Natural killer cell treated with Interleukin-12 subunit alpha and Interleukin-12 subunit beta and Interleukin-15 and Interleukin-18, amount 100 ng/mL, for 72 hours (primary cell): Measurements from ENCODE around the gene SYNM. TPM values are rescaled to one million over a fixed set of nuclear protein-coding genes. Genes with fewer than 3 reads are reported as not detected.
A peak's percentile ranks its signal among the peaks of the same experiment; 100 is the strongest.

Experiments
- ATAC-seq, 2 donors: fragments of 150-1000 bp; cut with Tn5 transposase in 1 of 2; sonication (Bioruptor Pico), chemical (Tn5 transposase) in 1 of 2; 2 replicates each; pipeline ENCODE4 v1.10.0; 2021
- DNase-seq: peaks from one replicate; pipeline ENCODE4 v3.0.0; 2022; ENCODE audit warnings: low spot score
- H3K27ac Mint-ChIP-seq, 2 donors: 1 replicate in 1 of 2; 2 replicates in 1 of 2; pipeline ENCODE4 v1.8.0; 2022; ENCODE audit warnings: mixed read lengths in 2 of 2, mild to moderate bottlenecking in 1 of 2, moderate library complexity in 1 of 2
- H3K27me3 Mint-ChIP-seq, 2 donors: 1 replicate in 1 of 2; 2 replicates in 1 of 2; pipeline ENCODE4 v1.8.0; 2022; ENCODE audit warnings: mixed read lengths in 2 of 2
- H3K36me3 Mint-ChIP-seq: one replicate; pipeline ENCODE4 v1.8.0; 2022; ENCODE audit warnings: mixed read lengths
- H3K4me1 Mint-ChIP-seq, 2 donors: 1 replicate in 1 of 2; 2 replicates in 1 of 2; pipeline ENCODE4 v1.8.0; 2022; ENCODE audit warnings: low read depth in 2 of 2, mixed read lengths in 2 of 2, mild to moderate bottlenecking in 1 of 2
- H3K4me3 Mint-ChIP-seq: one replicate; pipeline ENCODE4 v1.8.0; 2022; ENCODE audit warnings: mixed read lengths
- H3K9me3 Mint-ChIP-seq: 2 replicates; pipeline ENCODE4 v1.8.0; 2022; ENCODE audit warnings: mixed read lengths
- total RNA-seq, 2 donors: library from RNA; stranded (reverse); gene quantifications; one replicate each; pipeline ENCODE4 v1.2.3, GENCODE V29; 2022

The SYNM gene
- total RNA-seq, 2 donors from 2014 or later = 0.20 to 0.26 TPM

DNA sequence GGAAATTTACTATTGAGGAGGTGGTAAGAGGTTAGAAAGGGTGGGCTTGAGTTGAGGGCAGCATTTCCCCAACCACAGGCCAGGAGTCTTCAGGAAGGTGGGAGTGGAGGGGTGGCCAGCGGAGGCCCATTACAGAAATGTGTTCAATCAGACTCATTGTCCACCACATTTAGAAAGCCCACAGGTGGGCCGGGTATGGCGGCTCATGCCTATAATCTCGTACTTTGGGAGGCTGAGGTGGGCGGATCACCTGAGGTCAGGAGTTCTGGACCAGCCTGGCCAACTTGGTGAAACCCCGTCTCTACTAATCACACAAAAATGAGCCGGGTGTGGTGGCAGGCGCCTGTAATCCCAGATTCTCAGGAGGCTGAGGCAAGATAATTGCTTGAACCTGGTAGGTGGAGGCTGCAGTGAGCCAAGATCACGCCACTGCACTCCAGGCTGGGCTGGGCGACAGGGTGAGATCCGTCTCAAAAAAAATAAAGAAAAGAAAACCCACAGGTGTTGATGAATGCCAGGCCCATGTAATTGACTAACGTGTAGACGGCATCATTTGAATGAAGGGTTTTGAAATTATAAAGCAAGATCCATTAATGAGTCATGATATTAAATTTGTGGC, 12.2 kb upstream of the SYNM start:
- DNase-seq (no peak), ATAC-seq (no peak)
- Mint-ChIP-seq H3K36me3 (no peaks in the 10 kb centered on the region), H3K27me3 (peaks cover 22 to 28% of the 10 kb centered on the region in 2 donors), H3K9me3 (no peaks in the 10 kb centered on the region), H3K4me1 (peaks cover 0 to 6% of the 10 kb centered on the region in 2 donors), H3K27ac (no peak overlapping the region), H3K4me3 (no peak overlapping the region)

GRCh38 chr15:99095626-99096025, 9.3 kb upstream of the SYNM start:
- no peak overlapping the region for H3K4me3 Mint-ChIP-seq
- DNase-seq = no peak
- no peaks in the 10 kb centered on the region for H3K36me3 Mint-ChIP-seq
- no peak for ATAC-seq
- H3K27ac Mint-ChIP-seq = no peak overlapping the region
- no peaks in the 10 kb centered on the region for H3K4me1 Mint-ChIP-seq
- peaks cover 15 to 22% of the 10 kb centered on the region in 2 donors for H3K27me3 Mint-ChIP-seq
- no peaks in the 10 kb centered on the region for H3K9me3 Mint-ChIP-seq

- no peak overlapping the region for H3K4me3 Mint-ChIP-seq
- H3K9me3 Mint-ChIP-seq = no peaks in the 10 kb centered on the region
- H3K27me3 Mint-ChIP-seq = peaks cover 15 to 22% of the 10 kb centered on the region in 2 donors
- no peak for DNase-seq
- no peak overlapping the region for H3K27ac Mint-ChIP-seq
- peak in 1 of 2 donors; percentile 17 for ATAC-seq
- no peaks in the 10 kb centered on the region for H3K36me3 Mint-ChIP-seq
- H3K4me1 Mint-ChIP-seq = no peaks in the 10 kb centered on the region
Measured at GRCh38 chr15:99096173-99096893, 8.5 kb upstream of the SYNM start.

DNA sequence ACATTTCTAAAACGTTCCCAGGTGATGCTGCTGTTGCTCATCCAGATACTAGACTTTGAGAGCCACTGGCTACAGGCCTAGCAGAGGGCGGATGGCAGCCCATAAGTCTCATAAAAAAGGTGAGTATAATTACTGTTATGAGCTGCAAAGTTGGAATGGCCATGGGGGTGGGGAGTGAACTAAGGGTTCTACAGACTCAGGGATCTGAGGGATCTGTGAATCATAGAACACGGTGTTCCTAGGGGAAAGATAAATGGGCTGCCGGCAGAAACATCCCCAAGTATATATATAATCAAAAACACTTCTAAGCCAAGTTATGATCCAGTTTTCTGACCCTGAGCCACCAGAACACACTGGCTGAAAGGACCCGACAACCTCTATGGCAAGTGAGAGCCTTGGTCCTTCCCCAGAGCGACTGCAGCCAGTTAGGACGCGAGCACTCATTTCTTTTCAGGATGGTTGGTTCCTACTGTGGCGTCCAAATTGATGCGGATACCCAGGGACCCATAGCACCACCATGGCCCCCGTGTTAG, 7.9 kb upstream of the SYNM start:
- no peak overlapping the region for H3K4me3 Mint-ChIP-seq
- H3K4me1 Mint-ChIP-seq = no peaks in the 10 kb centered on the region
- H3K36me3 Mint-ChIP-seq = no peaks in the 10 kb centered on the region
- DNase-seq = no peak
- no peak overlapping the region for H3K27ac Mint-ChIP-seq
- H3K9me3 Mint-ChIP-seq = no peaks in the 10 kb centered on the region
- peaks cover 22 to 27% of the 10 kb centered on the region in 2 donors for H3K27me3 Mint-ChIP-seq
- no peak for ATAC-seq

- H3K27me3 Mint-ChIP-seq = peaks cover 29 to 32% of the 10 kb centered on the region in 2 donors
Measured at GRCh38 chr15:99097441-99098410, 7.2 kb upstream of the SYNM start.

GRCh38 chr15:99098426-99098825, 6.5 kb upstream of the SYNM start:
- H3K36me3 Mint-ChIP-seq = no peaks in the 10 kb centered on the region
- H3K27ac Mint-ChIP-seq = no peak overlapping the region
- peaks cover 32 to 33% of the 10 kb centered on the region in 2 donors for H3K27me3 Mint-ChIP-seq
- no peaks in the 10 kb centered on the region for H3K9me3 Mint-ChIP-seq
- no peaks in the 10 kb centered on the region for H3K4me1 Mint-ChIP-seq
- H3K4me3 Mint-ChIP-seq = no peak overlapping the region
- DNase-seq = no peak
- no peak for ATAC-seq

More at GRCh38 chr15:99097441-99098410, 7.2 kb upstream of the SYNM start:
- DNase-seq (no peak), ATAC-seq (no peak)
- Mint-ChIP-seq H3K27ac (no peak overlapping the region), H3K36me3 (no peaks in the 10 kb centered on the region), H3K9me3 (no peaks in the 10 kb centered on the region), H3K4me1 (no peaks in the 10 kb centered on the region), H3K4me3 (no peak overlapping the region)

DNA sequence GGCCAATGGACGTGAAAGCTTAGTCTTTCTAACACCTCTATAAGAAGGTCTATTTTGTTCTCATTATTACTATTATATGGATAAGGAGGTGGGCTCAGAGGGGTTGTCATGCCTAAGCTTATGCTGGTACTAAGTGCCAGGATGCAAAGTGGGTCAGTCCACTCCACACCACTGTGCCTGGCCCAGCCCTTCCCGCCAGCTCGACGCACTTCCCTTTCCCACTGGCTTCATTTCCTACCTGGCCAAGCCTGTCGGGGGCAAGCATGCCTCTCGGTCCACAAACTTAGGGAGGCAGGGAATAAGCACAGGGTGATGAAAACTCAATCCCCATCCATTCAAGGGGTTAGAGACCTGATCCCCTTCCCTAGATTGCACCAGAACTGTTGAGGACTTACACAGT, 5.9 kb upstream of the SYNM start:
- Mint-ChIP-seq H3K4me1 (no peaks in the 10 kb centered on the region), H3K4me3 (no peak overlapping the region), H3K27ac (no peak overlapping the region), H3K27me3 (peaks cover 36% of the 10 kb centered on the region in 2 donors), H3K9me3 (no peaks in the 10 kb centered on the region), H3K36me3 (no peaks in the 10 kb centered on the region)
- DNase-seq (no peak), ATAC-seq (no peak)

DNA sequence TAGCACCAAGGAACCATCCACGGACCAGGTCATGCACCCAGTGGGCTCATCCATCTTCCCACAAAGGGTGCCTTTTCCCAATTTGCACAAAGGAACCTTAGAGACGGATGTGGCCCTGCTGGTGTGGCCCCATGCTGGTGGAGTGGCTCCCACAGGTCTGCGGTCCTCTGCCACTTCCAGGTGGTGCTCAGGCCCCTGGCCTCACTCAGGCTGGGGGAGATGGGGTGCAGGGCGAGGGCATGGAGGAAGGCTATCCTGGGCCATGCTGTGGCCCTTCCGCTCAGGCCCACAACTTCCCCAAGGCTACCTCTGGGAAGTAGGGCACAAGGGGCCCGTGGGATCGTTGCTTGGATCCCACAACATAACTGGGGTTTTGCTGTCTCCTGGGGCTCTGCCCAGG, 5.2 kb upstream of the SYNM start:
- H3K4me1 Mint-ChIP-seq = no peaks in the 10 kb centered on the region
- H3K4me3 Mint-ChIP-seq = no peak overlapping the region
- no peak overlapping the region for H3K27ac Mint-ChIP-seq
- H3K9me3 Mint-ChIP-seq = no peaks in the 10 kb centered on the region
- peaks cover 30 to 31% of the 10 kb centered on the region in 2 donors for H3K27me3 Mint-ChIP-seq
- ATAC-seq (no peak), DNase-seq (no peak)
- H3K36me3 Mint-ChIP-seq = no peaks in the 10 kb centered on the region

DNA sequence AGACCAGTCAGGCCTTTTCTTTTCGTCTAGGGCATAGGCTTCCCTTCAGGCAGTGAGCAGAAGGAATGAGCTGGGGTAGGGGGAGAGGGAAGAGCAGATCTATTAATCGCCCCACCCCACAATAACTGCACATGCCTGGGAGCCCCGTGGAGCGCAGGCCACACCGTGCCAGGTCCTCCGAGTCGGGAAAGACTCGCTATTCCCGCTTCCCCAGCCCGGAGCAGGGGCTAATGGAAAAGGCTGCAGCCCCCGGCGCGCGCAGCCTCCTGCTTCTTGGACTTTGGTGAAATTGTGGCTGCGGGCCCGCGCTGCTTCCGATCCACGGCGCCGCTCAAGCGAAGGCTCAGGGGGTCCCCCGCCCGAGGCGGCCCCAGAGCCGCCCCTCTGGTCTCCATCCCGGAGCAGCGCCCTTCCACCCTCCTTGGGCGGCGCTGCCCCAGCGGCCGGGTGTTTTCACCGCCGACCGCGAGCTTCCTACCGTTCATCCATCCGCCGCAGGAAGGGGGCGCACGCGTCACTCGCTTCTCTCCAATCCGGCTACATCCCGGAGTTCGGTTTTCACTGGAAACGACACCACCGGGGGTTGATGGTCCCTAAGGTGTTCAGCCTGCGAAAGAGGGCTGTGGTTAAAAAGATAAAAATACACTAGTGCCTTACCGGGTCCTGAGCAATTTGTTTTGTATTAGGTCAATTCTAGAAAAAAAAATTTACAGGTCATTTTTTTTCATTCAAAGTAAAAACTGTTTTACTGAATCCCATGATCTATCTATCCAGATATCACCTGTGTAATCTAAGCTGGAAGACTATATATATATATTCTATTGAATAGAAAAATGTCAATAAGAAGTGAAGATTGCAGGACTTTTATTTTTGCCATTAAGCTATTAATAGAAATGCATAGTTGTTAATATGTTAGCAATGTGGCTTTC, 4.4 kb upstream of the SYNM start:
- Mint-ChIP-seq H3K27me3 (peaks cover 29 to 31% of the 10 kb centered on the region in 2 donors), H3K4me3 (no peak overlapping the region), H3K27ac (no peak overlapping the region), H3K4me1 (no peaks in the 10 kb centered on the region), H3K9me3 (no peaks in the 10 kb centered on the region), H3K36me3 (no peaks in the 10 kb centered on the region)
- ATAC-seq = no peak
- peak; percentile 66 for DNase-seq

GRCh38 chr15:99101501-99101900, 3.4 kb upstream of the SYNM start:
- H3K9me3 Mint-ChIP-seq = no peaks in the 10 kb centered on the region
- H3K27me3 Mint-ChIP-seq = peaks cover 28 to 35% of the 10 kb centered on the region in 2 donors
- no peak overlapping the region for H3K4me3 Mint-ChIP-seq
- no peaks in the 10 kb centered on the region for H3K36me3 Mint-ChIP-seq
- H3K27ac Mint-ChIP-seq = no peak overlapping the region
- ATAC-seq (no peak), DNase-seq (no peak)
- peaks cover 0 to 2% of the 10 kb centered on the region in 2 donors for H3K4me1 Mint-ChIP-seq

DNA sequence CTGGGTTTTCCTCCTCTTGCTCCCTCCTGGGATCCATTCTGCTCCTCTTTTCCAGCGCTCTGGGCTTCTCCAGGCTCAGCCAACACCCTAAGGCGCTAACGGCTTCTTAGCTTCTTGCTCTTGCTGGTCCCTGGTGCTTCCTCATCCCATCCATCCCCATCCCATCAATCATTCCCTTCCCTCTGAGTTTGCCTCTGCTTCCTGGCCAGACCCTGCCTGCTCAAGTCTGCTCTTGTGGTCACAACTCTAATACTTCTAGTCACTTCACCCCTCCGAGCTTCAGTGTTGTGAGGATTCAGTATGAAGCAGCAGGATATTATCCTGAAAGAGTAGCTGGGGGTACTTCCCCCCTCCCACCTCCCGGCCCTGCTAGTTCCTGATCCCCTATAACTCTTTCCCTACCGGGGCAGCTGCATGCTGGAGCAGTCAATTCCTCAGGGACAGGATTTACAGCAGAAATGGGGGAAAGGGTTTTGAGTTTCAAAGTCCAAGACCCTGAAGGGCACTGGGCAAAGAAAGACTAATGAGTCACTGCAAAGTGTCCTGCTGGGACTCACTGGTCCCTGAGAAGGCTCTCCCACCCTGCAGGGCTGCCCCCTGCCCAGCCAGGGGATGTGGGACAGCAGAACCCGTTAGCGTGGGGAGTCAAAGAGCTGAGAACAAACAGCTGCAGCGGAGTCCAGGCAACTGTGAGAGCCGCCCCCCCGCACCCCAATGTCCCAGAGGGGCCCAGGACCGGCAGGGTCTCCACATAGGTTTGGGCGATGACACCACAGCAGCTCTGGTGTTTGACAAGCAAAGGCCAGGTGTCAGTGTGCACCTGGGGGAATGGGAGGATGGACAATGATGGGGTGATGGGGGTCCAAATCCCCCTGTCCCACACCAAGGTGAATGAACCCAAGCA, 2.3 kb upstream of the SYNM start:
- Mint-ChIP-seq H3K9me3 (no peaks in the 10 kb centered on the region), H3K27me3 (peaks cover 31 to 35% of the 10 kb centered on the region in 2 donors), H3K36me3 (no peaks in the 10 kb centered on the region), H3K27ac (no peak overlapping the region), H3K4me1 (peaks cover 0 to 4% of the 10 kb centered on the region in 2 donors), H3K4me3 (no peak overlapping the region)
- ATAC-seq (no peak), DNase-seq (no peak)

GRCh38 chr15:99103279-99103678, 1.6 kb upstream of the SYNM start:
- Mint-ChIP-seq H3K27me3 (peaks cover 31 to 34% of the 10 kb centered on the region in 2 donors), H3K27ac (no peak overlapping the region), H3K36me3 (no peaks in the 10 kb centered on the region), H3K9me3 (no peaks in the 10 kb centered on the region), H3K4me1 (peaks cover 0 to 4% of the 10 kb centered on the region in 2 donors), H3K4me3 (no peak overlapping the region)
- DNase-seq (no peak), ATAC-seq (no peak)
